Astrocyte (in vitro differentiated cells and primary cell): ENCODE results near the gene LRRC7.

Source experiments
- EZH2 ChIP-seq: IDR thresholded peaks from 2 replicates; pipeline ENCODE4 v1.6.1; 2012; ENCODE audit warnings: mild to moderate bottlenecking, low read length, inconsistent platforms; ENCODE audit not compliant: insufficient read depth
- TF ChIP-seq, protein P1 (sequence below): IDR thresholded peaks from 2 replicates; pipeline ENCODE4 v1.5.1; 2011; ENCODE audit warnings: low read depth, mild to moderate bottlenecking, inconsistent platforms, low read length, moderate library complexity; ENCODE audit not compliant: insufficient read depth

DNA sequence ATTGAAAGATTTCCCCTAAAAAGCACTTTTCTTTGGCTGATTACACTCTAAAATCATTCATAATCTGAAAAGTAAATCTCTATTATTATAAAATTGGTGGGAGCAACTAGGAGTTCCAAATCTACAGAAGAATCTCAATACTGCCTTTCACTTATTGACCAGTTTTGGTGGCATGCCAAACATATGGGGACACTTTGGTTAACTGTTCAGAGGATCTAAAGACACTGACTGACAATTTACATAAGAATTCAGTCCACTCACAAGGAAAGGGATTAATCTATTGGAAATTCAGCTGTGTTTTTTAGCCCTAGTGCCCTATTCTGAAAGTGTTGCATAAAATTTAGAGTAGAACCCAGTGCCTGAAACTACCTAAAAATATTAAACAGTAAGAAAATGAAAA is 524.1 kb downstream of the LRRC7 start:
- TF ChIP-seq, protein P1, sequence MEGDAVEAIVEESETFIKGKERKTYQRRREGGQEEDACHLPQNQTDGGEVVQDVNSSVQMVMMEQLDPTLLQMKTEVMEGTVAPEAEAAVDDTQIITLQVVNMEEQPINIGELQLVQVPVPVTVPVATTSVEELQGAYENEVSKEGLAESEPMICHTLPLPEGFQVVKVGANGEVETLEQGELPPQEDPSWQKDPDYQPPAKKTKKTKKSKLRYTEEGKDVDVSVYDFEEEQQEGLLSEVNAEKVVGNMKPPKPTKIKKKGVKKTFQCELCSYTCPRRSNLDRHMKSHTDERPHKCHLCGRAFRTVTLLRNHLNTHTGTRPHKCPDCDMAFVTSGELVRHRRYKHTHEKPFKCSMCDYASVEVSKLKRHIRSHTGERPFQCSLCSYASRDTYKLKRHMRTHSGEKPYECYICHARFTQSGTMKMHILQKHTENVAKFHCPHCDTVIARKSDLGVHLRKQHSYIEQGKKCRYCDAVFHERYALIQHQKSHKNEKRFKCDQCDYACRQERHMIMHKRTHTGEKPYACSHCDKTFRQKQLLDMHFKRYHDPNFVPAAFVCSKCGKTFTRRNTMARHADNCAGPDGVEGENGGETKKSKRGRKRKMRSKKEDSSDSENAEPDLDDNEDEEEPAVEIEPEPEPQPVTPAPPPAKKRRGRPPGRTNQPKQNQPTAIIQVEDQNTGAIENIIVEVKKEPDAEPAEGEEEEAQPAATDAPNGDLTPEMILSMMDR, result no peak
- TF ChIP-seq EZH2, result no peak
